Type B pancreatic cell (in vitro differentiated cells): ENCODE data around the gene CREM. TPM values are rescaled to one million over a fixed set of nuclear protein-coding genes. Genes with fewer than 3 reads are reported as not detected.

Source experiments
- DNase-seq: peaks from one replicate; pipeline ENCODE4 v3.0.0; 2021; ENCODE audit warnings: mixed read lengths; ENCODE audit not compliant: unreplicated experiment; ENCODE audit errors: extremely low spot score
- H3K27ac Mint-ChIP-seq: 2 replicates; pipeline ENCODE4 v1.8.0; 2021; ENCODE audit warnings: mild to moderate bottlenecking, mixed read lengths
- H3K27me3 Mint-ChIP-seq: 2 replicates; pipeline ENCODE4 v1.8.0; 2021; ENCODE audit warnings: mixed read lengths
- H3K36me3 Mint-ChIP-seq: 2 replicates; pipeline ENCODE4 v1.8.0; 2021; ENCODE audit warnings: mixed read lengths
- H3K4me1 Mint-ChIP-seq: one replicate; pipeline ENCODE4 v1.8.0; 2021; ENCODE audit warnings: mixed read lengths; ENCODE audit not compliant: unreplicated experiment
- H3K4me3 Mint-ChIP-seq: 2 replicates; pipeline ENCODE4 v1.8.0; 2021; ENCODE audit warnings: mild to moderate bottlenecking, mixed read lengths
- H3K9me3 Mint-ChIP-seq: 2 replicates; pipeline ENCODE4 v1.8.0; 2021; ENCODE audit warnings: mixed read lengths
- CTCF ChIP-seq: fragments of 200-600 bp; sonication (generic); conservative IDR thresholded peaks from 2 replicates; pipeline ENCODE4 v1.5.0; 2021; ENCODE audit warnings: antibody characterized with exemption, mild to moderate bottlenecking
- total RNA-seq: library from RNA; stranded (reverse); gene quantifications from 2 replicates; pipeline ENCODE4 v1.2.1, GENCODE V29; 2021; ENCODE audit warnings: low replicate concordance

CREM gene
- total RNA-seq, 1 donor from 2014 or later: 26.9 TPM

GRCh38 chr10:35127289-35127891 lies 744 bp downstream of the CREM start:
- Mint-ChIP-seq H3K27me3 (no peaks in the 10 kb centered on the region), H3K27ac (peak overlapping the region; percentile 97), H3K36me3 (peaks cover 3% of the 10 kb centered on the region), H3K4me1 (peaks cover 19% of the 10 kb centered on the region), H3K9me3 (no peaks in the 10 kb centered on the region), H3K4me3 (peak overlapping the region; percentile 92)
- TF ChIP-seq CTCF: no peak
- peak; percentile 78 for DNase-seq

GRCh38 chr10:35129185-35129674 lies 2.6 kb downstream of the CREM start:
- no peak for DNase-seq
- Mint-ChIP-seq H3K4me3 (peak overlapping the region; percentile 92), H3K27ac (peak overlapping the region; percentile 97), H3K27me3 (no peaks in the 10 kb centered on the region), H3K9me3 (no peaks in the 10 kb centered on the region), H3K36me3 (peaks cover 3% of the 10 kb centered on the region), H3K4me1 (peaks cover 24% of the 10 kb centered on the region)
- TF ChIP-seq CTCF: no peak

GRCh38 chr10:35130663-35131062 lies 4.0 kb downstream of the CREM start:
- peaks cover 3% of the 10 kb centered on the region for H3K36me3 Mint-ChIP-seq
- peak overlapping the region; percentile 20 for H3K4me3 Mint-ChIP-seq
- H3K4me1 Mint-ChIP-seq: peaks cover 24% of the 10 kb centered on the region
- peak overlapping the region; percentile 69 for H3K27ac Mint-ChIP-seq
- no peaks in the 10 kb centered on the region for H3K27me3 Mint-ChIP-seq
- DNase-seq: no peak
- TF ChIP-seq CTCF: no peak
- no peaks in the 10 kb centered on the region for H3K9me3 Mint-ChIP-seq

GRCh38 chr10:35132727-35133126 lies 6.1 kb downstream of the CREM start:
- Mint-ChIP-seq H3K27me3 (no peaks in the 10 kb centered on the region), H3K36me3 (peaks cover 3% of the 10 kb centered on the region), H3K4me1 (peaks cover 24% of the 10 kb centered on the region), H3K9me3 (no peaks in the 10 kb centered on the region), H3K27ac (no peak overlapping the region), H3K4me3 (no peak overlapping the region)
- DNase-seq: no peak
- TF ChIP-seq CTCF: no peak

GRCh38 chr10:35133586-35133985 lies 6.9 kb downstream of the CREM start:
- H3K27me3 Mint-ChIP-seq: no peaks in the 10 kb centered on the region
- H3K4me3 Mint-ChIP-seq: no peak overlapping the region
- TF ChIP-seq CTCF: no peak
- no peak overlapping the region for H3K27ac Mint-ChIP-seq
- H3K36me3 Mint-ChIP-seq: no peaks in the 10 kb centered on the region
- H3K9me3 Mint-ChIP-seq: no peaks in the 10 kb centered on the region
- DNase-seq: no peak
- peaks cover 20% of the 10 kb centered on the region for H3K4me1 Mint-ChIP-seq

GRCh38 chr10:35135861-35136260 lies 9.2 kb downstream of the CREM start:
- no peak overlapping the region for H3K4me3 Mint-ChIP-seq
- TF ChIP-seq CTCF: no peak
- H3K36me3 Mint-ChIP-seq: no peaks in the 10 kb centered on the region
- no peak overlapping the region for H3K27ac Mint-ChIP-seq
- H3K27me3 Mint-ChIP-seq: no peaks in the 10 kb centered on the region
- H3K4me1 Mint-ChIP-seq: peaks cover 8% of the 10 kb centered on the region
- H3K9me3 Mint-ChIP-seq: no peaks in the 10 kb centered on the region
- DNase-seq: no peak
